ENCODE data around the gene CMIP. TPM values are rescaled to one million over a fixed set of nuclear protein-coding genes. Genes with fewer than 3 reads are reported as not detected.

The CMIP gene
- total and polyA plus RNA-seq, 10 of the 15 experiments (the other 5 are each of a cell fraction or from before 2014, with no cell fraction given), result 1.2 to 43.2 (median 4.4) TPM

DNA sequence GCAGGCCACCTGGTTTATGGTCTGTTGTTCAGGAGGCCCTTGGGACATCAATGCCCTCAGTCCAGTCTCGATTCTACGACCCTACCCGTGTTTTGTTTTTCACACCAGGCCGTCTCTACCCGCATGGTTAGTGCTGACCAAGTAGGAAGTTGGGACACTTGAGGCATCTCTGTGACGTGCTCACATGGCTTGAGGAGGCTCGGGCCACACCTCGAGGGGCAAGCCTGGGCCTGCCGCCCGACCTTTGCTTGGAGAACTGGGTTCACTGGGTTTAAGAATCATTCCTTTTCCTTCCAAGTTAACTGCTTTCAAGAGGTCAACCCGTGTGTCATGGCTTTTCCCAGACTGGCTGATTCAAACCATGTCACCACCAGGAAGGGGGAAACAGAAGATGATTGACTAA lies 86.8 kb downstream of the CMIP start (continued):
- TF ChIP-seq ATF3 (IDR thresholded peaks at IDR 0.05; ENCODE audit: borderline replicate concordance, extremely low read depth, low read depth, low read length) (no peak), CREB1 (IDR thresholded peaks at IDR 0.05; ENCODE audit: low read depth) (no peak), ATF7 (IDR thresholded peaks at IDR 0.05; ENCODE audit: low read depth) (no peak), CBX5 (IDR thresholded peaks at IDR 0.05; ENCODE audit: low read depth) (no peak), RFX5 (IDR thresholded peaks at IDR 0.05; ENCODE audit: low read depth, low read length) (no peak), MEF2B (IDR thresholded peaks at IDR 0.05; ENCODE audit: partially characterized antibody, poor library complexity, severe bottlenecking) (no peak)

GRCh38 chr16:81532491-81533174 lies 88.0 kb downstream of the CMIP start:
- ATAC-seq (peak; percentile 60), FAIRE-seq (no peak), DNase-seq (ENCODE audit: low read depth, low spot score) (no peak)
- Histone ChIP-seq H3K79me2 (ENCODE audit: control insufficient read depth, insufficient read depth, low read length) (peaks cover 2% of the 10 kb centered on the region), H3K4me3 (no peak overlapping the region), H3K4me1 (ENCODE audit: control insufficient read depth, insufficient read depth, low read length) (no peaks in the 10 kb centered on the region), H3K27ac (ENCODE audit: control insufficient read depth, insufficient read depth) (no peak overlapping the region), H4K20me1 (ENCODE audit: control insufficient read depth, insufficient read depth) (no peaks in the 10 kb centered on the region; the same call in 1 of the 2 replicates), H3K9me3 (replicated peaks; ENCODE audit: control insufficient read depth, insufficient read depth, low read length) (no peaks in the 10 kb centered on the region), H3K4me2 (ENCODE audit: control insufficient read depth, insufficient read depth) (no peak overlapping the region), H3K27me3 (replicated peaks in 1 of 2; ENCODE audit: control insufficient read depth in 2 of 2, insufficient read depth in 2 of 2, low read length in 1 of 2) (no peaks in the 10 kb centered on the region), H2AFZ (ENCODE audit: control insufficient read depth, low read depth, low read length) (no peak overlapping the region), H3K9ac (ENCODE audit: control insufficient read depth, insufficient read depth, low read length) (no peak overlapping the region), H3K36me3 (ENCODE audit: control insufficient read depth in 2 of 2, insufficient read depth in 2 of 2, low read length in 1 of 2) (peaks cover 0 to 2% of the 10 kb centered on the region in 2 experiments; a peak in 2 of 4 replicates)
- BruUV-seq (replicated peaks), result no TSS peak
- WGBS (ENCODE audit: insufficient coverage, insufficient replicate concordance, low lambda C conversion rate, missing lambda C conversion rate), result 87% methylated on average over 19 of the region's 19 CpGs
- intact Hi-C loops (cut with micrococcal nuclease; ENCODE audit: unreplicated experiment) (no loop called here), in situ Hi-C loops (cut with MboI) (no loop called here)
- RAD21 ChIA-PET (ENCODE audit: unreplicated experiment), result no interaction called here
- CTCF ChIA-PET, result no interaction called here
- TF ChIP-seq MTA3 (IDR thresholded peaks at IDR 0.05; ENCODE audit: borderline replicate concordance, low read length) (no peak), ZSCAN29 (IDR thresholded peaks at IDR 0.05) (no peak), IRF4 (IDR thresholded peaks at IDR 0.05; ENCODE audit: low read depth, low read length) (no peak), BCL3 (IDR thresholded peaks at IDR 0.05; ENCODE audit: borderline replicate concordance, insufficient read depth, low read depth, low read length, poor library complexity, severe bottlenecking) (no peak)
- SMC1A ChIA-PET (ENCODE audit: uncharacterized antibody, unreplicated experiment), result no interaction called here
- POLR2A ChIA-PET, result no interaction called here

Measured in GM12878 (cell line).